ENCODE measurements around the gene ZNF207.

DNA sequence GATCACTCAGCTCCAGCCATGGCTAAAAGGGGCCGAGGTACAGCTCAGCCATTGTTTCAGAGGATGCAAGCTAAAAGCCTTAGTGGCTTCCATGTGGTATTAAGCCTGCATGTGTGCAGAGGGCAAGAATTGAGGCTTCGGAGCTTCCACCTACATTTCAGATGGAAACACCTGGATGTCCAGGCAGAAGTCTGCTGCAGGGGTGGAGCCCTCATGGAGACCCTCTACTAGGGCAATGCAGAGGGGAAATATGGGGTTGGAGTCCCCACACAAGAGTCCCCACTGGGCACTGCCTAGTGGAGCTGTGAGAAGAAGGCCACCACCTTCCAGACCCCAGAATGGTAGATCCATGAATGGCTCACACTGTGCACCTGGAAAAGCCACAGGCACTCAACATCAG, 79.6 kb downstream of the ZNF207 start:
- TF ChIP-seq CTCF (IDR thresholded peaks at IDR 0.05) = no peak
- TF ChIP-seq REST (IDR thresholded peaks at IDR 0.05) = no peak
- TF ChIP-seq NFE2L2 (conservative IDR thresholded peaks at IDR 0.05; ENCODE audit: low read length) = no peak
- no peak for TF ChIP-seq RFX5 (IDR thresholded peaks at IDR 0.05)
- no peak for TF ChIP-seq POLR2A (IDR thresholded peaks at IDR 0.05; ENCODE audit: low read length)
- no peak for TF ChIP-seq KDM1A (IDR thresholded peaks at IDR 0.05; ENCODE audit: low read depth)
- no peak for TF ChIP-seq EP300 (IDR thresholded peaks at IDR 0.05)
